A673 (cell line): Measurements from ENCODE around the gene PPP2R2D. TPM values are rescaled to one million over a fixed set of nuclear protein-coding genes. Genes with fewer than 3 reads are reported as not detected.

Experiments used
- BruUV-seq: library from RNA; stranded (reverse); fragments of 400-500 nt; replicated peaks from 2 replicates; lab custom pipeline; 2021; lab: Mats Ljungman, UMichigan
- CTCF ChIA-PET: fragments of 300-600 bp; sonication (Branson Sonifier 250); formaldehyde crosslinking; loops from one replicate; lab custom pipeline; 2022; ENCODE audit warnings: antibody characterized with exemption; lab: Charles Lee
- POLR2A ChIA-PET: fragments of 300-600 bp; sonication (Branson Sonifier 250); formaldehyde crosslinking; loops from one replicate; lab custom pipeline; 2022; ENCODE audit warnings: antibody characterized with exemption; ENCODE audit not compliant: low non-redundant PET; lab: Charles Lee
- DNase-seq: peaks from one replicate; pipeline ENCODE4 v3.0.0-alpha.2; 2015; ENCODE audit warnings: low spot score
- H3K27ac ChIP-seq: fragments of 200-600 bp; sonication (generic); 2 replicates; pipeline ENCODE4 v1.5.1; 2016; ENCODE audit warnings: mixed run types, low read depth, mild to moderate bottlenecking, mixed read lengths, antibody characterized with exemption, low read length; ENCODE audit not compliant: poor library complexity, severe bottlenecking
- H3K27me3 ChIP-seq: fragments of 200-600 bp; sonication (generic); replicated peaks from 2 replicates; pipeline ENCODE4 v1.6.1; 2017; ENCODE audit warnings: mixed run types, low read depth, mild to moderate bottlenecking, mixed read lengths, antibody characterized with exemption, low read length; ENCODE audit not compliant: insufficient read depth, poor library complexity
- H3K36me3 ChIP-seq: fragments of 200-600 bp; sonication (generic); 2 replicates; pipeline ENCODE4 v1.6.1; 2016; ENCODE audit warnings: mixed run types, mild to moderate bottlenecking, mixed read lengths, antibody characterized with exemption, low read length; ENCODE audit not compliant: insufficient read depth, poor library complexity, severe bottlenecking
- H3K4me1 ChIP-seq: fragments of 200-600 bp; sonication (generic); 2 replicates; pipeline ENCODE4 v1.6.1; 2017; ENCODE audit warnings: mixed run types, mild to moderate bottlenecking, mixed read lengths, antibody characterized with exemption, low read length; ENCODE audit not compliant: insufficient read depth, poor library complexity, severe bottlenecking
- H3K4me3 ChIP-seq: fragments of 200-600 bp; sonication (generic); 2 replicates; pipeline ENCODE4 v1.5.1; 2016; ENCODE audit warnings: low read depth, mixed run types, mild to moderate bottlenecking, mixed read lengths, low read length; ENCODE audit not compliant: poor library complexity, severe bottlenecking
- H3K9me3 ChIP-seq: fragments of 200-600 bp; sonication (generic); 2 replicates; pipeline ENCODE4 v1.6.1; 2016; ENCODE audit warnings: mixed run types, low read depth, mild to moderate bottlenecking, mixed read lengths, antibody characterized with exemption, low read length; ENCODE audit not compliant: poor library complexity, severe bottlenecking
- EZH2 ChIP-seq: fragments of 200-600 bp; sonication (generic); IDR thresholded peaks from 2 replicates; pipeline ENCODE4 v1.6.1; 2017; ENCODE audit warnings: borderline replicate concordance, low read depth, mild to moderate bottlenecking, mixed read lengths, antibody characterized with exemption, low read length; ENCODE audit not compliant: poor library complexity, severe bottlenecking
- intact Hi-C: fragments of 100-400 bp; cut with micrococcal nuclease; formaldehyde crosslinking; loops from one replicate; pipeline ENCODE4 v1.10.0; 2022; ENCODE audit not compliant: unreplicated experiment
- total RNA-seq: library from RNA; stranded (reverse); gene quantifications from 2 replicates; pipeline ENCODE4 v1.2.3, GENCODE V29; 2021
- TF ChIP-seq, protein P1 (sequence below): fragments of 300-800, 200-600 bp; sonication (generic); conservative IDR thresholded peaks from 2 replicates; pipeline ENCODE4 v1.5.1; 2017; ENCODE audit warnings: low read depth, mild to moderate bottlenecking, antibody characterized with exemption, low read length, moderate library complexity, mixed read lengths

Gene PPP2R2D
- total RNA-seq, 1 experiment from 2014 or later, result 49.1 TPM

DNA sequence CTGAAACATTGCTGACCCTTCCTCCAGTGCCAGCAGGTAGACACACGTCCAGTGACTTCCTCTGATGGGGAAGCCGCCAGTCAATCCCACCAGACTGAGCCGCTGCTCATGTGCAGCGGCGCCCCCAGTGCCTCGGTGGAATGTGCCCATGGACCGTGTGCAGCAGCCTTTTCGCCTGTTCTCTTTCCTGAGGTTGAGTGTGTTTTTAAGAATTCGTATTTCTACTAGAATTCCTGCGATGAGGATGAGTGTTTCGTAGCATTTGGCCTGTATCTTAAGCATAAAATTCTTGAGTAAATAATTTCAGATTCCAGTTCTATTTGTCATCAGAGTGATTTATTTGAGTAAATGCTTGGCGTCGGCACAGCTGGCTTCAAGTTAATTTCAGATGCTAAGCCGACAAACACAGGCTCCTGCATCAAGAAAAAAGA, 45.5 kb downstream of the PPP2R2D start:
- peak; percentile 61 for DNase-seq
- Histone ChIP-seq H3K27ac (peak overlapping the region; percentile 56), H3K36me3 (peaks cover 57% of the 10 kb centered on the region), H3K27me3 (no peaks in the 10 kb centered on the region), H3K9me3 (no peaks in the 10 kb centered on the region), H3K4me3 (no peak overlapping the region), H3K4me1 (peaks cover 18% of the 10 kb centered on the region)
- BruUV-seq, result no TSS peak
- POLR2A ChIA-PET, result no interaction called here
- CTCF ChIA-PET, result no interaction called here
- intact Hi-C loops, result no loop called here
- TF ChIP-seq, protein P1, sequence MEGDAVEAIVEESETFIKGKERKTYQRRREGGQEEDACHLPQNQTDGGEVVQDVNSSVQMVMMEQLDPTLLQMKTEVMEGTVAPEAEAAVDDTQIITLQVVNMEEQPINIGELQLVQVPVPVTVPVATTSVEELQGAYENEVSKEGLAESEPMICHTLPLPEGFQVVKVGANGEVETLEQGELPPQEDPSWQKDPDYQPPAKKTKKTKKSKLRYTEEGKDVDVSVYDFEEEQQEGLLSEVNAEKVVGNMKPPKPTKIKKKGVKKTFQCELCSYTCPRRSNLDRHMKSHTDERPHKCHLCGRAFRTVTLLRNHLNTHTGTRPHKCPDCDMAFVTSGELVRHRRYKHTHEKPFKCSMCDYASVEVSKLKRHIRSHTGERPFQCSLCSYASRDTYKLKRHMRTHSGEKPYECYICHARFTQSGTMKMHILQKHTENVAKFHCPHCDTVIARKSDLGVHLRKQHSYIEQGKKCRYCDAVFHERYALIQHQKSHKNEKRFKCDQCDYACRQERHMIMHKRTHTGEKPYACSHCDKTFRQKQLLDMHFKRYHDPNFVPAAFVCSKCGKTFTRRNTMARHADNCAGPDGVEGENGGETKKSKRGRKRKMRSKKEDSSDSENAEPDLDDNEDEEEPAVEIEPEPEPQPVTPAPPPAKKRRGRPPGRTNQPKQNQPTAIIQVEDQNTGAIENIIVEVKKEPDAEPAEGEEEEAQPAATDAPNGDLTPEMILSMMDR, result peak; percentile 27; the same call in 1 of the 2 replicates
- TF ChIP-seq EZH2, result no peak

DNA sequence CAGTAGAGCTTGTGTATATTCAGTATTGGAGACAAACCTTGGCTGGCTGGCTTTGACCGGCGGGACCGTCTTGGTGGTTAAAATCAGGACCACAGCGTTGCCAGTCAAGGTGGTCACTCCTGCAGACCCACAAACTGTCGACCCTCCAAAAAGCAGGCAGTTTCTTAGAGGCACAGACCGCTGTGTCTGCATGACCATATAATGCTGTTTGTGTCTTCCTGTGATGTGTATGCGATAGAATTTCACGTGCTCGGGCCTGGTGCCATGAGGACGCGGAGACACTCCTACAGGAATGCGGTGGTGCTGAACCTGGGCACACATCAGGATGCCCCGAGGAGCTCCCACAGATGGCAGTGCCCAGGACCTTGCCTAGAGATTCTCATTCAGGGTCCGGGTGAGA, 46.1 kb downstream of the PPP2R2D start:
- intact Hi-C loops, result no loop called here
- H3K9me3 ChIP-seq, result no peaks in the 10 kb centered on the region
- BruUV-seq, result no TSS peak
- peaks cover 52% of the 10 kb centered on the region for H3K36me3 ChIP-seq
- ChIA-PET CTCF (no interaction called here), POLR2A (no interaction called here)
- TF ChIP-seq EZH2, result no peak
- TF ChIP-seq, protein P1, result no peak
- no peak overlapping the region for H3K4me3 ChIP-seq
- DNase-seq, result no peak
- peak overlapping the region; percentile 50 for H3K27ac ChIP-seq
- peaks cover 18% of the 10 kb centered on the region for H3K4me1 ChIP-seq
- no peaks in the 10 kb centered on the region for H3K27me3 ChIP-seq

DNA sequence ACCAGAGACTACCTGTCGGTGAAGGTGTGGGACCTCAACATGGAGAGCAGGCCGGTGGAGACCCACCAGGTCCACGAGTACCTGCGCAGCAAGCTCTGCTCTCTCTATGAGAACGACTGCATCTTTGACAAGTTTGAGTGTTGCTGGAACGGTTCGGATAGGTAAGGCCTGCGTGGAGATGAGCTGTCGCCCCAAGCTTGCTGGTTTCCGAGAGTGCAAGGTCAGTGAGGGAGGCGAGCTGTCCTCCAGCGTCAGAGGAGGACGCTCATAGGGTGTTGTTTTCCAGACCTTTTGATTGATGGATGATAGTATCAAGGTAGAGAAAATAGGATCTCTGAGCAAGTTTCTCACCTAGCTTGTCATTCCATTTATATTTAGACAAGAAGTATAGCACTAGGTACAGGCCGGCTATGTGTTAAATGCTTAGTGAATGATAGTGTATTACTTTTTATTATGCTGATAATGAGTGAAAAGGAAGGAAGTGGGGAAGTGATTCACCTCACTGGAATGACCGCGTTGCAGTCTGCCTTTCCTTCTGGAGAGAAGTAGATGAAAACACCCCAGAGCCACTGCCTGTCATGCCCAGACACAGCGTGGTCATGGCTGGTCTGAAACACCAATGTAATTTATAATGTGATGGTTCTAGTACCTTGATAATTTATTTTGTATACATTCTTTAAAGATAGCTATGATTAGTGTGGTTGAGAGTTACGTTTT, 47.0 kb downstream of the PPP2R2D start:
- intact Hi-C loops, result no loop called here
- TSS peak; percentile 82 for BruUV-seq
- Histone ChIP-seq H3K4me1 (peaks cover 18% of the 10 kb centered on the region), H3K27ac (peak overlapping the region; percentile 50), H3K27me3 (no peaks in the 10 kb centered on the region), H3K9me3 (no peaks in the 10 kb centered on the region), H3K36me3 (peaks cover 51% of the 10 kb centered on the region), H3K4me3 (no peak overlapping the region)
- POLR2A ChIA-PET, result no interaction called here
- DNase-seq, result peak; percentile 84
- CTCF ChIA-PET, result no interaction called here
- TF ChIP-seq, protein P1, result no peak
- TF ChIP-seq EZH2, result no peak
